NOMO-1 treated with dmso at 0.1 percent for 144 hours (cell line): ENCODE data around the gene FHL2.
"Not testable (repeated sequence)": the region's sequence is repeated elsewhere in the genome, so short reads cannot be mapped to it uniquely, and the experiment has no call there.

ENCODE experiments used
- DNase-seq: peaks from one replicate; lab custom pipeline; 2025; ENCODE audit not compliant: unreplicated experiment; lab: John Stamatoyannopoulos, UW

FHL2 gene

DNA sequence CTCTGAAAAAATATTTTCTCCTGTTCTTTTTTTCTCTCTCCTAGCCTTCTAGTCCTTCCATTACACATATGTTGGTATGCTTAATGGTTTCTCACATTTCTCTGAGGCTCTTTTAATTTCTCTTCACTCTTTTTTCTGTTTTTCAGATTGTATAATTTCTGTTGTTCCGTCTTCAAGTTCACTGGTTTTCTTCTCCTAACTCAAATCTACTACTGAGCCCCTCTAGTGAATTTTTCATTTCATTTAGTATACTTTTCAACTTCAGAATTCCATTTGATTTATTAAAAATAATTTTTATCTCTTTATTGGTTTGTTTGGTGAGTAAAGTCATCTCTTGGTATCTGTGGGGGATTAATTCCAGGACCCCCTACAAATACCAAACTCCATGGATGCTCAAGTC lies 41.7 kb downstream of the FHL2 start:
- DNase-seq, result no peak

DNA sequence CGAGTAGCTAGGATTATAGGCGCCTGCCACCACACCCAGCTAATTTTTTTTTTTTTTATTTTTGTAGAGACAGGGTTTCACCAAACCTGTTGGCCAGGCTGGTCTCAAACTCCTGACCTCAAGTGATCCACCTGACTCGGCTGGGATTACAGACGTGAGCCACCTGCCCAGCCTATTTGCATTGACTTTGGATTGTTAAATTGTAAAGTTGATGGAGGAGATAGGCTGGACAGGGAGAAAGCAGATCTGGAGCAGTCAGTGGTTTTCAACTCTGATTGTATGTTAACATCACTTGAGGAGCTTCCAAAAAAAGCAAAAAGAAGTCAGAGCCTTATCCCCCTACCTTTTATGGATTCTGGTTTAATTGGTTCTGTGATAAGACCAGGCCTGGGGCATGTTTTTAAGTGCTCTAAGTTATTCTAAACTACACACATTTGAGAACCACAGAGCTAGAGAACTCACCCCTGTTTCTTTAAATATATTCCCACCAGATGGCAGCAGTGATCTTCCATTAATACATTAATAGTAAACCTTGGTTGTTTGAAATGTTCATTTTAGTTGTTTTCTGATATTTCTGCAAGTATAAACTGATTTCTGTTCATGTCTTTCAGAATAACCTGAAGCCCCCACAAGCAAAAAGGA lies 54.0 kb downstream of the FHL2 start:
- no peak for DNase-seq

DNA sequence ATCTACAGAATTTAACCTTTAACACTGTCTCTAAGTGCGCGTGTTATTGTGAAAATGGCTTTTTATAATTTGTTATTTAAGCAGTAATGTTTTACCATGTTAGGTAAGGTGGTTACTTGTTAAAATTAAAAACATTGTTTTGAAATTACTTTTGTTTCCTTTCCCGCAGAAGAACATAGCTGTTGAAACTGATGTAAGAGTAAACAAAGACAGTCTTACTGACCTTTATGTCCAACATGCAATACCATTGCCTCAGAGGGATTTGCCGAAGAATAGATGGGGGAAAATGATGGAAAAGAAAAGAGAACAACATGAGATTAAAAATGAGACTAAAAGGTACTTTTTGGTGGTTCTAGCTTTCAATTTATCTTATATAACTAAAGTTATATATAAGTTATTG lies 59.4 kb downstream of the FHL2 start:
- DNase-seq, result no peak

DNA sequence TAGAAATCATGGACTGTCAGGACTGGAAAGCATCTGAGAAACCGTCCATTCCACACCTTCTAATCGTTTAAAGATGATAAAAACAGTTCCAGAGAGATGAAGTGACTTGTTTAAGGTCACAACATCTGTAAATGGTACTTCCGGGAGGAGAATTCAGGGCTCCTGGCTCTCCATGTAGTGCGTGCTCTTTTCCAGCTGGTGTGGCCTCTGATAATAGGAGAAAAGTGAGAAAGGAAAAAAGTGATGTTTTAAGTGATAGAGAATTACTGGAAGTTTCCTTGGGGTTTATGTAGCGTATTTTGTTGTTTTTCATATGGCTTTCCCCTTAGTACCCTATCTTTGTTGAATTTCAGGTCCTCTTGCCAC lies 60.8 kb downstream of the FHL2 start:
- DNase-seq, result no peak

DNA sequence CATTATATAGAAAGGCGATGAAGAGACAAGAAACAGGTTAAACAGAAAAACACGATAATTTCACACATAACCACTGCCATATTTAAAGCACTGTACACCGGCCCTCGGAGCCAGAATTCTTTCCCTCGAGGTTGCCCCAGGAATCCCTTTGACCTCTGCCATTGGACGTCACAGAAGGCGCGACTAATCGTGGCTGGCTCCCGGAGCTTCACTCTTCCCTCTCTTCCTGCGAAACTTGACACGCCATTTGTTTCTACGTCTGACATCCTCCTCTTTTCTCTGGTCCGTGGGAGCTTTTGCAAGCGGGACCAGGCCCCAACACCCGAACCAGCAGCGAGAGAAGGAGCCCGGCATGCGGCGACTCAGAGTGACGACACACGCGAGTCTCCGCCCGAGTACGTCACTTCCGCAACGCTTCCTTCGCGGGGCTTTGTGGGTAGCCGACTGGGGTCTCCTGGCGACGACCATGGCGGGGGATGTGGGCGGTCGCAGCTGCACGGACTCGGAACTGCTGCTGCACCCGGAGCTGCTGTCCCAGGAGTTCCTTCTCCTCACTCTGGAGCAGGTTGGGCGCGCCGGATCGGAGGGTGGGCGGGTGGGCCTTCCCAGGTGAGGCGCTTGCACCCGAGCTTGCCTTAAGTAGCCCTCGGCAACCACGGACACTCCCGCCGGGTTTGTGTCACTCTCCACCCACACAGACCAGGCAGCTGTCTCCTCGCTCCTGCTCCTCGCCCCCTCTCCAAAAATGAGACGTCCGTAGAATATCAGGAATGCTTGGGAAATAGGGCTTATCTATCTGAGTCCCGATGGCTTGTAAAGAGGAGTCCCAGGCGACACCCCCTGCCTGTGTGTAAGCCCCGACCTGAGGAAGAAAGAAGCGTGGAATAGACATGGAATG lies 61.5 kb downstream of the FHL2 start, which contains the start of gene C2orf49:
Gene C2orf49 (plus strand): TSS at position 419 of the 898 bp plus-strand sequence. CDS start 48 bp downstream, at position 467.
- peak; percentile 86 for DNase-seq

DNA sequence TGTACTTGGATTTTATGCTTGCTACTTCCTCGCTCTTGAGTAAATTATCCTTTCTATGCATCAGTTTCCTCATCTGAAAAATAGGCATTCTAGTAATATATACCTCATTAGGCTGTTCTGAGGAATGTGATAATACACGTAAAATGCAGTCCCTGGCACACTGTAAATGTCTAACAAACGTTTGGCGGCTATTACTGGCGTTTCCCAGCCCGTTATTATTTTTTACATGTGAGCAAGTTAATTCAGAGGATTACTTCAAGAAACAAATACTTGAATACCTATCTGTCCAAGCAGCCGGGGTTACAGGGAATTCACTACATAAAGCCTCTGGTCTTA lies 62.1 kb downstream of the FHL2 start:
- DNase-seq, result no peak

DNA sequence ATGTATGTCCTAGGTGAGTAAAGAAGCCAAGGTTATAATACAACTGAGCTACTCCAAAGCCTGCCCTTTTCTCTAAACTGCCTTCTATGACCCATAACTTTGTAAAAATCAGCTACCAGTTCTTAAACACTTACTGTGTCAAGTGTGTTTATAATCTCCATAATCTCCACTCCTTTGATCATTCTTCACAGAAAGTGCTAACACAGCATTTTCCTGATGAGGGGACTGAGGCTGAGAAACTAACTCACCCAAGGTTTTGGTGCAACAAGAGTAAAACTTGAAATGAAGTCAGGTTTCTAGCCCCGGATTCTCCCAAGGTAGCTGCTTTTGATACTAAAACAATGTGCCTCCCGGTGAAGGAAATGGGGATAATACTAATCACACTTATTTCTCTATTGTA lies 63.4 kb downstream of the FHL2 start:
- no peak for DNase-seq

DNA sequence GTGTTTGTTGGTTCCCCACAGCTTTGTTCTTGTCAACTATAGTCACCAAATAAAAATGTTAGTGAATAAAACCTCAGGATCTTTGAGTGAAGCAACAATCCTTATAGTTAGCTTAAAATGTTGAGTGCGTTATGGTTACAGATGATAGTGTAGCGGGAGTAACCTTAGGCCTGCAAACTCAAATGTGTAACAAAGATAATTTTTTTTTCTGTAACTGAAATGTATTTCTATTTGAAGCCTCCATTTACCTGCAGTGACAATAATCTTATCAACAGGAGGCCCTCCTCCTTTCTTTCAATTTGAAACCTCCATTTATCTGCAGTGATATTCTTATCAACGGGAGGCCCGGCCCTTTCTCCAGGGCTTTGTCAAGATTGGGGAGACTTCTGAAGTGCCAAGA lies 64.6 kb downstream of the FHL2 start:
- no peak for DNase-seq

DNA sequence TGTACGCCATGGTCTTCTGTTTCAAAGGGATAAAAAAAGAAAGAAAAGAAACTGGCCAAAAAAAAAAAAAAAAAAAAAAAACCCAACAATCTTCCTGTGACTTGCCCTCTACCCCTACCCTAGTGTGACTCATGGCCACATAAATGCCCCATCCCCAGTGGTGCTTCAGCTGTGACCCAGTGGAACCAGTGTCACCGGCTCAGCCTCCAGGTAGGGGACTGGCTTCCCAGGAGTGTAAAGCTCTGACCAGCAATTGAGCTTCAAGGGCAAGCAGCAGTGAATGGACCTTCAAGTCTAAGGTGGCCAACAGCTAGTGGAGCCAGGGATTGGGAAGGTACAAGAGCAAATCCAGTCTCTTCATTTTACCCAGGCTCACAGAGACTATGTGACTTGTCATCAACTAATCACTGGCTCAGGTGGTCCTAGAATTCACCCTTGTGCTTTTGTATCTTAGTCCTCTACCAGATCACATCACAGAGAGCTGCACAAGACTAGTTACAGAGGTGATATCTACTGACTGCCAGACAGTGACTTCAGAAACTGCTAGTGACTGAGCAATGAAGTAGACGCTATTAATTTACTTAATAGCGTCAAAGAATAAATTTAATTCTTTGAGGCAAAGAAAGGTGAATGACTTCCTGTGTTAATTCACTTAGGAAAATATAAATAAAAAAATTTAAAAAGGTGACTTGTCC lies 68.0 kb downstream of the FHL2 start:
- DNase-seq, result no peak

DNA sequence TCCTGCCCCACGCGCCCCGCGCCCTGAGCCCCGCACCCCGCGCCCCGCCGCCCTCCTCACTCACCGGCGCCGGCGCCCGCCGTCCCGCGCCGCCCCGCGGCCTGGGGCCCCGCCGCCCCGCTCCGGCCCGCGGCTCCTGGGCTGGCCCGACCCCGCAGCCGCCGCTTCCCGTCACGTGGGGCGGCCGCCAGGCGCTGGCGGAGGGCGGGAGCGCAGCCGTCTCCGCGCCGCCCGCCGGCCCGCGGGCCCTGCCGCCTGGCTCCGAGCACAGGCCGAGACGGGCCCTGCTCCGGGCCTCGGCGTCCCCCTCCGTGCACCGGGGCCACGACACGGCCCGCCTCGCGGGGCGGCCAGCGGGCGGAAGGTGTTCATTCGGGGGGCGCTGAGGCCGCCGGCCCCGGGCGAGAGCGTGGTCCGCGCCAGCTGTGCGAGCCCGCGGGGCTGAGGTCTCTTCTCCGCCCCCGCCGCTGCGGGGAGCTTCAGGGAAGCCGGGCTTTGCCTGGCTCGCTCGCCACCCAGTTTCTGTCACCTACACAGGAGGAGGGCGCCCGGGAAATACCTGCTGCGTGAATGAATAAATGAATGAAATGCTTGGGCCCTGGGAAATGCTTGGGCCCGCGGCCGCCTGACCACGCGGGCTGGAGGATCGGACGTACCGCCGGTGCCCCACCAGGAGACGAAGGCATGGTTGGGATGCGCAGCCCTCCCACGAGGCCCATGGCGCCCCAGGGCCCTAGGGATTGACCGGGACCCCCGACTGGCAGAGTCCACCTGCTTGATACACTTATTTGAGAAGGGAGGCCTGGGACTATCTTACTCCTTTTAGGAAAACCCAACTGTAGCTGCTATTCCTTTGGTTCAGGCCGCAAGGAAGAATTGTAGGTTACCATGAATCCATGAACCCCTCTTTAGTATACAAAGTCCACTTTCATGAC lies 69.0 kb downstream of the FHL2 start, which contains the start of gene TGFBRAP1:
Gene TGFBRAP1 (minus strand): TSS at position 175 of the 935 bp plus-strand sequence. CDS start 21,434 bp downstream, outside the sequence.
- DNase-seq, result peak; percentile 28

DNA sequence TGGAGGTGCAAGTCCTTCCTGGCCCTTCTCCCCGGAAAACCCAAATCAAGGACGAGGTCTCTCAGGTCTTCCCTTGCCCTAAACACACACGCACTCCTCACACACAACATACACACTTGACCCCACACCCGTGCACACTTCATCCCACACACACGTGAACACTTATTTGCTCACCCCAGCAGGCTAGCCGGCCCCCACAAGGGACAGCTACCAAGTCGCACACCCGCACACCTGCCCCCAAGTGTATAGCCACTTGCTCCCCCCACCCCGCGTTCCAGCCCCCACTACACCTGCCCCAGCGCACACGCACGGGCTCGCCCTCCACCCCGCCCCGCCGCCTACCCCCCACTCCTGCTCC lies 69.7 kb downstream of the FHL2 start:
- no peak for DNase-seq

DNA sequence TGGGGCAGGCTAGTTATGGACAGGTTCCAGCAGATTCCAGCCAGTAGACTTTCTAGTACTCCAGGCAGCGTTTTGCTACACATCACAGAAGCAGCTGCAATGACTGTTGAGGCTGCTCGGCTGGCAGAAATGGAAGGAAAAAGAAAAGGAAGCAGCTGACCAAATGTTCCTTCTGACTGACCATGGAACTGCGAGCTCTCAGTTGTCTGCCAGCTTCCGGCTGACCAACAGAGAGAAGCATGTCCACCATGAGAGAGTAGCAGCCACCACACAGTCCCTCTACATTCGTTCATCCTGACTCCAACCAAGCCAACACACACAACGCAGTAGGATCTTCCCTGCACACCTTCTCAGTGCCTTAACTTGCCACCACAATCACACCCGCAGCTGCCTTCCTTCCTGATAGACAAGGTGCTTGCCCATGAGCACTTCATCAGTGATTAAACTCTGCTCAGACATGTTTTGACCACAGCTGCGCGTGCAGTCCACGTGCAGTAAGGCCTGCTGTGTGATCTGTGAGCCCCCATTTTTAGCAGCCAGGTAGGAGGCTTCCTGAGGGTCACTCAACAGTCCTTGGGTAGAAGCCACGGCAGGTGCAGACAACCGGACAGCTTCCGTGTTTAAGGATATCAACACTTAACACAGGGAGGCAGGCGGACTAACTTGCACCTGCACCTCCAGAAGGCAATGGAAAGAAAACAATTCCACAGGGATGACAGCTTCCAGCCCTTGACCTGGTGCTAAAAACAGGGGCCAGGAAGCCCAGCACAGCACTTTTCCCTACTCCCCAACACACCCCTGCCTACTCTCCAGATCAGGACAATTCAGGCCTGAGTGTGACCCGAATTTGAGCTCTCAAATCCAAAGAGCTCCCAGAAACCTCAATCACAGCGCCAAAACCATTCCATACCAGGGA lies 70.3 kb downstream of the FHL2 start:
- no peak for DNase-seq

DNA sequence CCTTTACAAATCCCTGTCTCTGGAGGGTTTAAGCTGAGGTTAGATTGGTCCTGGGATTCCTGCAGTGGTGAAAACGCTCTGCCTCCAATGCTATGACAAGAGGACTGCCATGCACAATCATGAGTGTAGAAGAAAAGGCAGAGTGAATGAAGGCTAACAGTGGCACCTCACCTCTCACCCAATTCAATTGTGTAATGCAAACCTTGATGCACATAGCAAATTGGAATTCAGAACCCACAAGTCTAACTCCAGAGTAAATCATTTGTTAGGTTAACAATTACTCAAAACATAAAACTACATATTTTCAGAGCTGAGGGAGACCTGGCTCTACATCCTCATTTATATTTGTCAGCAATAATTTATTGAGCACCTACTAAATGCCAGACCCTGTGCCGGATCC lies 71.2 kb downstream of the FHL2 start:
- DNase-seq, result no peak

DNA sequence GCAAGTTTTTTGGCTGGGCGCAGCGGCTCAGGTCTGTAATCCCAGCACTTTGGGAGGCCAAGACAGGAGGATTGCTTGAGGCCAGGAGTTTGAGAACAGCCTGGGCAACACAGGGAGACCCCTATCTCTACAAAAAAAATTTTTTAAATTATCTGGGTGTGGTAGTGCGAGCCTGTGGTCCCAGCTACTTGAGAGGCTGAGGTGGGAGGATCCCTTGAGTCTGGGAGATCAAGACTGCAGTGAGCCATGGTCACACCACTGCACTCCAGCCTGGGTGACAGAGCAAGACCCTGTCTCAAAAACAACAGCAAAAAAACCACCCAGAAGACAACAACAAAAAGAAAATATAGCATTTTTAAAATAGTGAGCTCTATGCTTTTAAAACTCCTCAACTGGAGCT lies 71.6 kb downstream of the FHL2 start:
- not testable (repeated sequence) for DNase-seq

DNA sequence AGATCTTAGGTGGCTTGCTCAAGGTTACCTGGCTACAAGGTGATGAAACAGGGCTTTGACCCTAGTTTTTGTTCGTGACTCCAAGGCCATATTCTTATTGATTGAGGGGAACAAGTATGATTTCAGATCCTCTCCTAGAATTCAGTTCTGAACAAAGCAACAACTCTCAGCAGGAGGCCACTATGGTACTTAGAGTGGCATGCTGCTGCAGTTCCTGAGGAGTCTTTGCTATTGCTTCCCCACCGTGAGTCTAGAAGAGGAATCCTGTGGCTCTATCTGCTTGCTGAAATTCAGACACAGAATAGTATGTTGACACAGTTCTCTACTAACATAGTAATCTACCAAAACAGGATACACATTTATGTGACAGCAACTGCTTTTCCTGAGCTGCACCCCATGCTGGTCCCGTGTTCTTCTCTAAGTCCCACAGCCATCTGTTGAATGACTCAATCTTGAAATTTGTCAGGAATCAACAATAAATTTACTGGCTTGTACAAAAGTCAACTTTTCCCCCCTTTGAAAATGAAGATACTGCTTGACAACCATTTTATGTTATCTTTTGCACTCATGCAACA lies 73.4 kb downstream of the FHL2 start:
- no peak for DNase-seq

DNA sequence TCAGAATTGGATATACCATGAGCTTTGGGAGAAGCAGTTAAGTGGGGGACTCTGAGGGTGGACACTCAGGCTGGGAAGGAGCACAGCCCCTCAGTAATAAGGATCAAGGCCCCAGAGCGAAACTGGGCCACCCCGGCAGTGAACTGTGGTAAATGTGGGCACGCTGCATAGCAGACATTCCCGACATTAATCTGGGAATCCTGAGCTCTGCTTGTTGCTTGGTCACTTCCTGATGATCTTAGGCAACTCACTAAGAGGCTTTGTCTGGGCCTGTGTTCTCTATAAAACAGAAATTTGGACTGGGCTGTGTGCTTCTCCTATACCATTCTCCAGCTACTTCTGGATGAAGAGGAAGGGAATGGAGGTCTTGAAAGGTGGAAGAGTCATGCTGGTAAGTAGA lies 74.1 kb downstream of the FHL2 start:
- no peak for DNase-seq

DNA sequence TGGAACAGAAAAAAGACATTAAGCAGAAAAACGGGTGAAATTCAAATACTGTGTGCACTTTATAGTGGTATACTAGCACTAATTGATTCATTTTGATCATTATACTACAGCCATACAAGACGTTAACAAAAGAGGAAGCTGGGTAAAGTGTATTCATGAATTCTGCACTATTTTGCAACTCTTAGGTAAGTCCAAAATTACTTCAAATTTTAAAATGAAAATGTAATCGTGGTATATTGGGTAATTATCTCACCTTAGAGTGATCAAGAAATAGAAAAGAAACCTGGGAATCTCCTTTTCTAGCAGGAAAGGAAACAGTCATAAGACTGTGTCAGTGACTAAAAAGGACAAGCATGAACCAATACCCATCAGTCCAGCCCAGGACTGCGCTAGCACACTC lies 74.8 kb downstream of the FHL2 start:
- DNase-seq, result peak; percentile 8

DNA sequence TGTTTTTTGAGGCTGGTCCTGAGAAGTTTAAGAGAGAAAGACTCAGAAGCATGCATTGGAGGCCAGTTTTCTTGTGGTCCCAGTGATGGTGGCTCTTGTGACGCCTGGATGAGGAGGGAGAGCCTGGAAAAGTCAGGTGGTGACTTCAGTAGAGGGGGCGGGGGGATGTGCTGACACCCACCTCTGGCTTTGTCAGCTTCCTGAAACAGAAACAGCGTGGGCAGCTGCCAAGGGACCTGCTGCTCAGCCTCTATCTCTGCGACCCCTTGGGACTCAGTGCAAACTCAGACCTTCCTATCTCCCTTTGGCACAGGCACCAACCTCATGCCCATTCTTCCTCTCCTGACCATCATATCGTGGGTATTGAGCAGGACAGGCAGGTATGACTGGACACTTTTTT lies 75.7 kb downstream of the FHL2 start:
- DNase-seq, result no peak

DNA sequence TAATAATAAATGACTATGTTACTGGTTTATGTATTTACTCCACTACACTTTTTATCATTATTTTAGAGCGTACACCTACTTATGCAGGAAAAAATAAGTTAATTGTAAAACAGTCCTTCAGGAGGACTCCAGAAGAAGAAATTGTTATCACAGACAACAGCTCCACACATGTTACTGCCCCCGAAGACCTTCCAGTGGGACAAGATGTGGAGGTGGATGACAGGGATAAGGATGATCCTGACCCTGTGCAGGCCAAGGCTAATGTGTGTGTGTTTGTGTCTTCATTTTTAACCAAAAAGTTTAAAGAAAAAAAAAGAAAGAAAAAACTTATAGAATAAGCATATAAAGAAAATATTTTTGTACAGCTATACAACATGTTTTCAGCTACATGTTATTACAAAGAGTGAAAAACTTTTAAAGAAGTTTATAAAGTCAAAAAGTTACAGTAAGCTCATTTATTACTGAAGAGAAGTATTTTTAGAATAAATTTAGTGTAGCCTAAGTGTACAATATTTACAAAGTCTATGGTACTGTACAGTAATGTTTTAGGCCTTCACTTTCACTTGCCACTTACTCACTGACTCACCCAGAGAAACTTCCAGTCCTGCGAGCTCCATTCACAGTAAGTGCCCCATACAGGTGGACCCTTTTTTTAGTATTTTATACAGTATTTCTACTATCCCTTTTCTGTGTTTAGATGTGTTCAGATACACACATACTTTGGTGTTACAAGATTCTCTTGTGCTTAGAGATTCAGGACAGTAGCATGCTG lies 76.8 kb downstream of the FHL2 start:
- no peak for DNase-seq
